Testis (tissue), 2 donors: ENCODE results near the gene PGBD2.

Experiments used
- CTCF ChIP-seq, 3 experiments: fragments of 450-650 bp in 2 of 3; fragments of 200-600 bp in 1 of 3; sonication (generic) in 1 of 3; IDR thresholded peaks; one replicate each; pipeline ENCODE4 v1.5.1; 2016 to 2019; ENCODE audit warnings: antibody characterized with exemption in 3 of 3, mild to moderate bottlenecking in 2 of 3, moderate library complexity in 1 of 3
- POLR2A ChIP-seq: fragments of 450-650 bp; IDR thresholded peaks from one replicate; pipeline ENCODE4 v1.6.1; 2017; ENCODE audit warnings: antibody characterized with exemption, mild to moderate bottlenecking, moderate library complexity

- peak in 2 of 3 experiments; percentile 33 to 35 for TF ChIP-seq CTCF (IDR thresholded peaks at IDR 0.05)
- TF ChIP-seq POLR2A: no peak
These were observed 47.7 kb upstream of the PGBD2 start for GRCh38 chr1:248858096-248858890.
